OCI-LY1 (cell line): Measurements from ENCODE around the gene AMBRA1.
"Not testable (repeated sequence)": the region's sequence is repeated elsewhere in the genome, so short reads cannot be mapped to it uniquely, and the experiment has no call there.

ENCODE experiments used
- H2AFZ ChIP-seq: fragments of 200-600 bp; sonication (generic), shearing (Covaris generic); 2 replicates; pipeline ENCODE4 v1.6.0; 2014; ENCODE audit warnings: antibody characterized with exemption, mild to moderate bottlenecking, low read length
- H3F3A ChIP-seq: fragments of 200-600 bp; sonication (generic), shearing (Covaris generic); 2 replicates; pipeline ENCODE4 v1.6.0; 2014; ENCODE audit warnings: mild to moderate bottlenecking, antibody characterized with exemption, low read length, moderate library complexity; ENCODE audit not compliant: insufficient read depth
- H3K27ac ChIP-seq: fragments of 200-600 bp; sonication (generic); 2 replicates; pipeline ENCODE4 v1.5.1; 2014; ENCODE audit warnings: low read length, mixed run types, mild to moderate bottlenecking, low read depth; ENCODE audit not compliant: poor library complexity, severe bottlenecking
- H3K27me3 ChIP-seq: fragments of 200-600 bp; sonication (generic); 2 replicates; pipeline ENCODE4 v1.6.0; 2014; ENCODE audit warnings: antibody characterized with exemption, mild to moderate bottlenecking, low read length, moderate library complexity; ENCODE audit not compliant: insufficient read depth
- H3K36me3 ChIP-seq: fragments of 200-600 bp; sonication (generic); 2 replicates; pipeline ENCODE4 v1.6.1; 2014; ENCODE audit warnings: mild to moderate bottlenecking, antibody characterized with exemption, low read length, moderate library complexity, mixed read lengths; ENCODE audit not compliant: insufficient read depth
- H3K4me1 ChIP-seq: fragments of 200-600 bp; sonication (generic); 2 replicates; pipeline ENCODE4 v1.5.1; 2014; ENCODE audit warnings: mild to moderate bottlenecking, low read length, moderate library complexity; ENCODE audit not compliant: insufficient read depth, severe bottlenecking
- H3K4me2 ChIP-seq: fragments of 200-600 bp; sonication (generic), shearing (Covaris generic); 2 replicates; pipeline ENCODE4 v1.6.1; 2014; ENCODE audit warnings: low read length
- H3K4me3 ChIP-seq: fragments of 200-600 bp; sonication (generic); 2 replicates; pipeline ENCODE4 v1.5.1; 2014; ENCODE audit warnings: low read length, low read depth, mild to moderate bottlenecking, mixed read lengths; ENCODE audit not compliant: poor library complexity, severe bottlenecking
- H3K79me2 ChIP-seq: fragments of 200-600 bp; shearing (Covaris generic); 2 replicates; pipeline ENCODE4 v1.6.1; 2016; ENCODE audit warnings: mixed run types, low read length, mixed read lengths; ENCODE audit not compliant: insufficient read depth
- H3K9ac ChIP-seq: fragments of 200-600 bp; sonication (generic), shearing (Covaris generic); 2 replicates; pipeline ENCODE4 v1.6.1; 2014; ENCODE audit warnings: mild to moderate bottlenecking, low read length, mixed read lengths
- H3K9me2 ChIP-seq: fragments of 200-600 bp; sonication (generic), shearing (Covaris generic); 2 replicates; pipeline ENCODE4 v1.6.1; 2014; ENCODE audit warnings: low read depth, mild to moderate bottlenecking, low read length, mixed read lengths
- H3K9me3 ChIP-seq: fragments of 200-600 bp; shearing (Covaris generic); 2 replicates; pipeline ENCODE4 v1.6.1; 2014; ENCODE audit warnings: low read length, mixed read lengths
- H4K20me1 ChIP-seq: fragments of 200-600 bp; sonication (generic), shearing (Covaris generic); 2 replicates; pipeline ENCODE4 v1.6.0; 2016; ENCODE audit warnings: mild to moderate bottlenecking, low read length; ENCODE audit not compliant: insufficient read depth
- CTCF ChIP-seq: fragments of 200-600 bp; sonication (generic), shearing (Covaris generic); IDR thresholded peaks from 2 replicates; pipeline ENCODE4 v1.5.1; 2017; ENCODE audit warnings: mild to moderate bottlenecking, antibody characterized with exemption, low read length, moderate library complexity, mixed read lengths
- EZH2 ChIP-seq: fragments of 200-600 bp; sonication (generic), shearing (Covaris generic); IDR thresholded peaks from 2 replicates; pipeline ENCODE4 v1.8.0; 2017; ENCODE audit warnings: borderline replicate concordance, mixed run types, mild to moderate bottlenecking, antibody characterized with exemption, low read length, moderate library complexity, mixed read lengths

The AMBRA1 gene

GRCh38 chr11:46374815-46375214 is 219.0 kb downstream of the AMBRA1 start:
- Histone ChIP-seq H3K9ac (no peak overlapping the region), H3K27me3 (no peaks in the 10 kb centered on the region), H3K4me3 (no peak overlapping the region), H3K4me2 (no peak overlapping the region), H3K79me2 (no peaks in the 10 kb centered on the region), H3K4me1 (no peaks in the 10 kb centered on the region), H3F3A (no peaks in the 10 kb centered on the region), H4K20me1 (no peaks in the 10 kb centered on the region), H3K9me2 (no peaks in the 10 kb centered on the region), H3K36me3 (peaks cover 84% of the 10 kb centered on the region), H3K27ac (no peak overlapping the region), H3K9me3 (no peaks in the 10 kb centered on the region), H2AFZ (no peak overlapping the region)
- TF ChIP-seq EZH2 (no peak), CTCF (no peak)

GRCh38 chr11:46373787-46374740 is 219.8 kb downstream of the AMBRA1 start:
- Histone ChIP-seq H3K36me3 (peaks cover 90% of the 10 kb centered on the region), H2AFZ (no peak overlapping the region)

GRCh38 chr11:46372501-46372900 is 221.3 kb downstream of the AMBRA1 start:
- H3K9me3 ChIP-seq, H4K20me1 ChIP-seq, H3K9ac ChIP-seq, H3F3A ChIP-seq, H3K9me2 ChIP-seq, H3K79me2 ChIP-seq, H3K4me3 ChIP-seq, H2AFZ ChIP-seq, H3K4me2 ChIP-seq, H3K4me1 ChIP-seq, H3K27me3 ChIP-seq, H3K27ac ChIP-seq: not testable (repeated sequence)
- peaks cover 88% of the 10 kb centered on the region for H3K36me3 ChIP-seq

More at GRCh38 chr11:46373787-46374740, 219.8 kb downstream of the AMBRA1 start:
- no peaks in the 10 kb centered on the region for H3K4me1 ChIP-seq
- no peak overlapping the region for H3K27ac ChIP-seq
- no peak overlapping the region for H3K4me3 ChIP-seq
- no peaks in the 10 kb centered on the region for H3F3A ChIP-seq
- no peaks in the 10 kb centered on the region for H3K79me2 ChIP-seq
- TF ChIP-seq CTCF (no peak), EZH2 (no peak)
- H4K20me1 ChIP-seq = no peaks in the 10 kb centered on the region
- H3K9me3 ChIP-seq = no peaks in the 10 kb centered on the region
- no peaks in the 10 kb centered on the region for H3K27me3 ChIP-seq
- no peak overlapping the region for H3K4me2 ChIP-seq
- H3K9ac ChIP-seq = no peak overlapping the region
- H3K9me2 ChIP-seq = no peaks in the 10 kb centered on the region

GRCh38 chr11:46372086-46372485 is 221.7 kb downstream of the AMBRA1 start:
- Histone ChIP-seq H3K4me3 (no peak overlapping the region), H3K4me1 (peaks cover 3% of the 10 kb centered on the region), H3K79me2 (no peaks in the 10 kb centered on the region), H3K4me2 (no peak overlapping the region), H3K9me2 (no peaks in the 10 kb centered on the region), H4K20me1 (no peaks in the 10 kb centered on the region), H3K9ac (no peak overlapping the region), H3K9me3 (no peaks in the 10 kb centered on the region), H2AFZ (no peak overlapping the region), H3F3A (no peaks in the 10 kb centered on the region), H3K27ac (no peak overlapping the region), H3K27me3 (no peaks in the 10 kb centered on the region), H3K36me3 (peaks cover 84% of the 10 kb centered on the region)
- no peak for TF ChIP-seq EZH2
- no peak for TF ChIP-seq CTCF

DNA sequence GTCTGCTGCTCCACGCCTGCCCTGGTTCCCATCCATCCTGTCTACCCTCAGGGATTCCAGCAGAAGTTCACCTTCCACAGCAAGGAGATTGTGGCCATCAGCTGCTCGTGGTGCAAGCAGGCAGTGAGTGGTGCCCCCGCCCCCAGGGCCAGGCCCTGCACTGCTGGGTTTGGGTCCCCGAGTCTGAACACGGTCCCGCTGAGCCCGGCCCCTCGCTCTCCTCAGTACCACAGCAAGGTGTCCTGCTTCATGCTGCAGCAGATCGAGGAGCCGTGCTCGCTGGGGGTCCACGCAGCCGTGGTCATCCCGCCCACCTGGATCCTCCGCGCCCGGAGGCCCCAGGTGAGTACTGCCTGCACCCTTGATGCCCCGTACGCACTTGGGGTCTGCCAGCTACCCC is 222.6 kb downstream of the AMBRA1 start:
- not testable (repeated sequence) for H3K27ac ChIP-seq, H4K20me1 ChIP-seq, H3K9ac ChIP-seq, H3K4me3 ChIP-seq, H3K79me2 ChIP-seq, H3K9me3 ChIP-seq, H3F3A ChIP-seq, H2AFZ ChIP-seq, H3K27me3 ChIP-seq, H3K4me2 ChIP-seq, H3K9me2 ChIP-seq, H3K4me1 ChIP-seq
- peaks cover 80% of the 10 kb centered on the region for H3K36me3 ChIP-seq
